ENCODE data around the gene LTB. TPM values are rescaled to one million over a fixed set of nuclear protein-coding genes. Genes with fewer than 3 reads are reported as not detected.

The LTB gene
- total and polyA plus RNA-seq, 9 of the 15 experiments (the other 6 are each of a cell fraction or from before 2014, with no cell fraction given) = 0.07 to 0.51 TPM; not detected in 7

DNA sequence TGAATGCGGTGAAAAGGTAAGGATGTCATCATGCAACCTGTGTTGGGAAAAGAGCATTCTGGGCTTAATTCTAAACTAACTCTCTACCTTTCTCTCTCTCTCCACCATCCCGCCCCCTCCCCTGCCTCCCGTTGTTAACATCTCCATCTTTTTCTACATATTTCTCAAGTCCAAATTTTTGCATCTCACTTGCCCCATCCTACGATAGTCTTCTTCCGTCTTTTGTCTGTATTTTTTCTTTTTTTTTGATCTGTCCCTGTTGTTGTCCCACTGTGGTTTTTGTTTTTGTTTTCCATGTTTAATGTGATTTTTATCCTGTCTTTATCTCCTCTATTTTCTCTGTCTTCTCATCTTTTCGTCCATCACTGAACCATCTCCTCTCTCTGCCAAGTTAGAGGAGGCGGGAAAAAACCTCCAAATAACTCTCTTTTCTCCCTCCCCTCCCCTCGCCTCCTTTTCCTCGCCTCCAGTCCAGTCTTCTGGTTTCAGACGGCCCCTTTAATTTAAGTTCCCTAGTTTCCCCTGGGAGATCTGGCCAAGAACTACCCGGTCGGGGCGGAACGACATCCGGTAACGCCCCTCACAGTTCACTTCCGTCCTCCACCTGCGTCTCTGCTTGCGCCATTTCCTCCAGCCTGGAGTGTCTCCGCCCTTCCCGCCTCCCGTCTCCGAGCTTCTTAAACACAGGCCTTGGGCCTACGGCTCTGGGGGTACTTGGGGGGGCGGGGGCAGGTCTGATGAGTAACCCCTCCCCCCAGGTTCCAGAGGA lies 35.1 kb downstream of the LTB start, which contains the start of gene NFKBIL1 (continued):
- TF ChIP-seq, protein P1, sequence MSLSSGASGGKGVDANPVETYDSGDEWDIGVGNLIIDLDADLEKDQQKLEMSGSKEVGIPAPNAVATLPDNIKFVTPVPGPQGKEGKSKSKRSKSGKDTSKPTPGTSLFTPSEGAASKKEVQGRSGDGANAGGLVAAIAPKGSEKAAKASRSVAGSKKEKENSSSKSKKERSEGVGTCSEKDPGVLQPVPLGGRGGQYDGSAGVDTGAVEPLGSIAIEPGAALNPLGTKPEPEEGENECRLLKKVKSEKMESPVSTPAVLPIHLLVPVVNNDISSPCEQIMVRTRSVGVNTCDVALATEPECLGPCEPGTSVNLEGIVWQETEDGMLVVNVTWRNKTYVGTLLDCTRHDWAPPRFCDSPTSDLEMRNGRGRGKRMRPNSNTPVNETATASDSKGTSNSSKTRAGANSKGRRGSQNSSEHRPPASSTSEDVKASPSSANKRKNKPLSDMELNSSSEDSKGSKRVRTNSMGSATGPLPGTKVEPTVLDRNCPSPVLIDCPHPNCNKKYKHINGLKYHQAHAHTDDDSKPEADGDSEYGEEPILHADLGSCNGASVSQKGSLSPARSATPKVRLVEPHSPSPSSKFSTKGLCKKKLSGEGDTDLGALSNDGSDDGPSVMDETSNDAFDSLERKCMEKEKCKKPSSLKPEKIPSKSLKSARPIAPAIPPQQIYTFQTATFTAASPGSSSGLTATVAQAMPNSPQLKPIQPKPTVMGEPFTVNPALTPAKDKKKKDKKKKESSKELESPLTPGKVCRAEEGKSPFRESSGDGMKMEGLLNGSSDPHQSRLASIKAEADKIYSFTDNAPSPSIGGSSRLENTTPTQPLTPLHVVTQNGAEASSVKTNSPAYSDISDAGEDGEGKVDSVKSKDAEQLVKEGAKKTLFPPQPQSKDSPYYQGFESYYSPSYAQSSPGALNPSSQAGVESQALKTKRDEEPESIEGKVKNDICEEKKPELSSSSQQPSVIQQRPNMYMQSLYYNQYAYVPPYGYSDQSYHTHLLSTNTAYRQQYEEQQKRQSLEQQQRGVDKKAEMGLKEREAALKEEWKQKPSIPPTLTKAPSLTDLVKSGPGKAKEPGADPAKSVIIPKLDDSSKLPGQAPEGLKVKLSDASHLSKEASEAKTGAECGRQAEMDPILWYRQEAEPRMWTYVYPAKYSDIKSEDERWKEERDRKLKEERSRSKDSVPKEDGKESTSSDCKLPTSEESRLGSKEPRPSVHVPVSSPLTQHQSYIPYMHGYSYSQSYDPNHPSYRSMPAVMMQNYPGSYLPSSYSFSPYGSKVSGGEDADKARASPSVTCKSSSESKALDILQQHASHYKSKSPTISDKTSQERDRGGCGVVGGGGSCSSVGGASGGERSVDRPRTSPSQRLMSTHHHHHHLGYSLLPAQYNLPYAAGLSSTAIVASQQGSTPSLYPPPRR (CRISPR knock-in tag; IDR thresholded peaks at IDR 0.05; ENCODE audit: borderline replicate concordance) = no peak
- TF ChIP-seq TAF1 (IDR thresholded peaks at IDR 0.05; ENCODE audit: control insufficient read depth, extremely low read depth, insufficient read depth, low read length, severe bottlenecking) (peak; percentile 92), RB1 (IDR thresholded peaks at IDR 0.05; ENCODE audit: low read depth) (peak; percentile 85), C11orf30 (IDR thresholded peaks at IDR 0.05; ENCODE audit: low read depth) (peak; percentile 87), U2AF1 (optimal IDR thresholded peaks at IDR 0.05; ENCODE audit: low read depth, low read length) (no peak), ZBTB5 (IDR thresholded peaks at IDR 0.05) (peak; percentile 73; the same call in 1 of the 2 replicates), LCOR (CRISPR knock-in tag; IDR thresholded peaks at IDR 0.05) (peak; percentile 71), POLR2AphosphoS5 (IDR thresholded peaks at IDR 0.05; ENCODE audit: control insufficient read depth, insufficient read depth, low read depth, low read length) (peak; percentile 92), RUNX1 (IDR thresholded peaks at IDR 0.05; ENCODE audit: low read depth) (no peak), PHF21A (IDR thresholded peaks at IDR 0.05; ENCODE audit: borderline replicate concordance, low read depth) (peak; percentile 59; the same call in 1 of the 2 replicates), ZNF507 (tag; conservative IDR thresholded peaks at IDR 0.05) (no peak), ZNF311 (CRISPR knock-in tag; IDR thresholded peaks at IDR 0.05) (no peak), HCFC1 (IDR thresholded peaks at IDR 0.05; ENCODE audit: low read depth, low read length) (peak; percentile 99), ZNF398 (CRISPR knock-in tag; IDR thresholded peaks at IDR 0.05) (no peak), CSDE1 (IDR thresholded peaks at IDR 0.05) (peak in 1 of 2 experiments; percentile 80; a peak in 3 of 4 replicates), MAX (CRISPR knock-in tag; IDR thresholded peaks at IDR 0.05) (no peak)

Measured in K562 (cell line).